Neural cell (in vitro differentiated cells): ENCODE measurements around the gene SLC4A4. TPM values are rescaled to one million over a fixed set of nuclear protein-coding genes. Genes with fewer than 3 reads are reported as not detected.

Experiments
- H2AFZ ChIP-seq: fragments of 200-600, 300-800 bp; sonication (generic), shearing (Covaris generic); 2 replicates; pipeline ENCODE4 v1.6.0; 2014; ENCODE audit warnings: low read depth, mild to moderate bottlenecking, antibody characterized with exemption, low read length, moderate library complexity
- H3F3A ChIP-seq: fragments of 200-600 bp; shearing (Covaris generic); 2 replicates; pipeline ENCODE4 v1.6.1; 2016; ENCODE audit warnings: mild to moderate bottlenecking, moderate library complexity, mixed read lengths, antibody characterized with exemption, low read length; ENCODE audit not compliant: insufficient read depth, poor library complexity, severe bottlenecking
- H3K27ac ChIP-seq: fragments of 200-600, 300-800 bp; sonication (generic), shearing (Covaris generic); 2 replicates; pipeline ENCODE4 v1.5.1; 2014; ENCODE audit warnings: mild to moderate bottlenecking, low read length, moderate library complexity
- H3K27me3 ChIP-seq: fragments of 300-800, 200-600 bp; sonication (generic), shearing (Covaris generic); 2 replicates; pipeline ENCODE4 v1.6.0; 2014; ENCODE audit warnings: mild to moderate bottlenecking, low read depth, low read length, moderate library complexity; ENCODE audit not compliant: insufficient read depth
- H3K36me3 ChIP-seq: fragments of 300-800, 200-600 bp; sonication (generic), shearing (Covaris generic); 2 replicates; pipeline ENCODE4 v1.5.1; 2014; ENCODE audit warnings: mild to moderate bottlenecking, antibody characterized with exemption, low read length, moderate library complexity; ENCODE audit not compliant: insufficient read depth
- H3K4me2 ChIP-seq: fragments of 300-800, 200-600 bp; sonication (generic), shearing (Covaris generic); 2 replicates; pipeline ENCODE4 v1.6.0; 2014; ENCODE audit warnings: mild to moderate bottlenecking, low read length
- H3K4me3 ChIP-seq: fragments of 300-800, 200-600 bp; sonication (generic), shearing (Covaris generic); 2 replicates; pipeline ENCODE4 v1.5.1; 2014; ENCODE audit warnings: mild to moderate bottlenecking, low read length, moderate library complexity
- H3K79me2 ChIP-seq: fragments of 200-600 bp; shearing (Covaris generic); replicated peaks from 2 replicates; pipeline ENCODE4 v1.6.0; 2014; ENCODE audit warnings: mild to moderate bottlenecking, low read length, moderate library complexity; ENCODE audit not compliant: insufficient read depth
- H3K9ac ChIP-seq: fragments of 300-800, 200-600 bp; sonication (generic), shearing (Covaris generic); 2 replicates; pipeline ENCODE4 v1.6.1; 2016; ENCODE audit warnings: mild to moderate bottlenecking, low read length, mixed read lengths
- H3K9me2 ChIP-seq: fragments of 200-600 bp; shearing (Covaris generic); 2 replicates; pipeline ENCODE4 v1.6.1; 2016; ENCODE audit warnings: mild to moderate bottlenecking, low read length, mixed read lengths; ENCODE audit not compliant: insufficient read depth
- H3K9me3 ChIP-seq: fragments of 200-600, 300-800 bp; sonication (generic), shearing (Covaris generic); 2 replicates; pipeline ENCODE4 v1.6.1; 2016; ENCODE audit warnings: mild to moderate bottlenecking, mixed run types, low read length, moderate library complexity, mixed read lengths
- H4K20me1 ChIP-seq: fragments of 200-600 bp; shearing (Covaris generic); 2 replicates; pipeline ENCODE4 v1.6.1; 2016; ENCODE audit warnings: mild to moderate bottlenecking, mixed run types; ENCODE audit not compliant: insufficient read depth
- CTCF ChIP-seq: fragments of 450-650 bp; IDR thresholded peaks from 2 replicates; pipeline ENCODE4 v1.5.1; 2014; ENCODE audit warnings: antibody characterized with exemption, mild to moderate bottlenecking, moderate library complexity; ENCODE audit not compliant: poor library complexity, severe bottlenecking
- EP300 ChIP-seq: fragments of 450-650 bp; conservative IDR thresholded peaks from 2 replicates; pipeline ENCODE4 v1.6.1; 2014; ENCODE audit warnings: antibody characterized with exemption, mild to moderate bottlenecking, moderate library complexity; ENCODE audit not compliant: poor library complexity, severe bottlenecking
- EZH2 ChIP-seq: fragments of 200-600, 300-800 bp; shearing (Covaris generic), sonication (generic); IDR thresholded peaks from 2 replicates; pipeline ENCODE4 v1.6.1; 2014; ENCODE audit warnings: antibody characterized with exemption, low read length, borderline replicate concordance, mild to moderate bottlenecking; ENCODE audit not compliant: insufficient read depth, poor library complexity, severe bottlenecking
- MXI1 ChIP-seq: fragments of 450-650 bp; conservative IDR thresholded peaks from 2 replicates; pipeline ENCODE4 v1.6.1; 2014; ENCODE audit warnings: antibody characterized with exemption, mild to moderate bottlenecking; ENCODE audit not compliant: poor library complexity, severe bottlenecking
- POLR2AphosphoS5 ChIP-seq: IDR thresholded peaks from 2 replicates; pipeline ENCODE4 v1.6.1; 2012
- RAD21 ChIP-seq: fragments of 450-650 bp; conservative IDR thresholded peaks from 2 replicates; pipeline ENCODE4 v1.6.1; 2014; ENCODE audit warnings: antibody characterized with exemption, mild to moderate bottlenecking, moderate library complexity
- REST ChIP-seq: IDR thresholded peaks from 2 replicates; pipeline ENCODE4 v1.6.1; 2012; ENCODE audit warnings: borderline replicate concordance
- SMC3 ChIP-seq: fragments of 450-650 bp; conservative IDR thresholded peaks from 2 replicates; pipeline ENCODE4 v1.6.1; 2014; ENCODE audit warnings: antibody characterized with exemption, mild to moderate bottlenecking, moderate library complexity; ENCODE audit not compliant: poor library complexity
- TAF1 ChIP-seq: IDR thresholded peaks from 2 replicates; pipeline ENCODE4 v1.6.1; 2012; ENCODE audit warnings: low read depth
- polyA plus RNA-seq: library from polyadenylated mRNA; depleted of rRNA; stranded (reverse); fragments of >200 nt; gene quantifications from 2 replicates; pipeline ENCODE4 v1.2.3, GENCODE V29; 2014

Gene SLC4A4
- polyA plus RNA-seq, 1 donor from 2014 or later, result 9.2 TPM

- H3K9ac ChIP-seq, result no peak overlapping the region
- no peaks in the 10 kb centered on the region for H3K9me3 ChIP-seq
- H3K4me2 ChIP-seq, result no peak overlapping the region
- H3K27me3 ChIP-seq, result no peaks in the 10 kb centered on the region
- no peak overlapping the region for H3K27ac ChIP-seq
- TF ChIP-seq SMC3 (no peak), EZH2 (no peak), MXI1 (no peak), POLR2AphosphoS5 (no peak), REST (no peak), RAD21 (no peak), TAF1 (no peak), CTCF (no peak), EP300 (no peak)
- H4K20me1 ChIP-seq, result no peaks in the 10 kb centered on the region
- no peak overlapping the region for H3K4me3 ChIP-seq
- H3K36me3 ChIP-seq, result no peaks in the 10 kb centered on the region
- H2AFZ ChIP-seq, result no peak overlapping the region
- H3K79me2 ChIP-seq, result no peaks in the 10 kb centered on the region
- no peaks in the 10 kb centered on the region for H3K9me2 ChIP-seq
- H3F3A ChIP-seq, result no peaks in the 10 kb centered on the region
Measured at GRCh38 chr4:71584585-71584984, 245.8 kb downstream of the SLC4A4 start.

GRCh38 chr4:71586087-71586763 lies 247.4 kb downstream of the SLC4A4 start:
- no peak for TF ChIP-seq SMC3
- TF ChIP-seq EP300, result no peak
- TF ChIP-seq MXI1, result no peak
- TF ChIP-seq RAD21, result no peak
- TF ChIP-seq TAF1, result no peak
- TF ChIP-seq POLR2AphosphoS5, result no peak
- no peak for TF ChIP-seq EZH2
- no peak for TF ChIP-seq CTCF
- TF ChIP-seq REST, result no peak
- Histone ChIP-seq H3K4me3 (no peak overlapping the region), H3F3A (no peaks in the 10 kb centered on the region), H3K27me3 (no peaks in the 10 kb centered on the region), H4K20me1 (no peaks in the 10 kb centered on the region), H3K9me3 (no peaks in the 10 kb centered on the region), H3K9me2 (no peaks in the 10 kb centered on the region), H3K79me2 (no peaks in the 10 kb centered on the region), H3K9ac (no peak overlapping the region), H3K27ac (no peak overlapping the region), H3K36me3 (no peaks in the 10 kb centered on the region), H2AFZ (no peak overlapping the region), H3K4me2 (no peak overlapping the region)
